ENCODE data around the gene CSNK2A3. TPM values are rescaled to one million over a fixed set of nuclear protein-coding genes. Genes with fewer than 3 reads are reported as not detected.

The CSNK2A3 gene
- total and polyA plus RNA-seq, 9 of the 15 experiments (the other 6 are each of a cell fraction or from before 2014, with no cell fraction given) = 0.33 to 6.1 (median 1.8) TPM

GRCh38 chr11:11336664-11337063, 16.4 kb downstream of the CSNK2A3 start (continued):
- TF ChIP-seq CHD7 (IDR thresholded peaks at IDR 0.05; ENCODE audit: low read depth, low read length) (no peak), ZNF280A (IDR thresholded peaks at IDR 0.05; ENCODE audit: low read depth, partially characterized antibody) (no peak), BCL6 (CRISPR knock-in tag; IDR thresholded peaks at IDR 0.05) (no peak), SNRNP70 (optimal IDR thresholded peaks at IDR 0.05; ENCODE audit: low read depth, low read length) (no peak), NKRF (IDR thresholded peaks at IDR 0.05; ENCODE audit: borderline replicate concordance) (no peak), TRIM28 (IDR thresholded peaks at IDR 0.05) (no peak)

Data from K562 (cell line).